HepG2 (cell line): Measurements from ENCODE around the gene SLC25A25. TPM values are rescaled to one million over a fixed set of nuclear protein-coding genes. Genes with fewer than 3 reads are reported as not detected.

Experiments
- BRF2 ChIP-seq: sonication (generic); formaldehyde crosslinking; IDR thresholded peaks from 2 replicates; pipeline ENCODE4 v1.8.1; 2022; ENCODE audit warnings: mild to moderate bottlenecking, missing genetic modification reagents
- E2F5 ChIP-seq: sonication (generic); formaldehyde crosslinking; conservative IDR thresholded peaks from 2 replicates; pipeline ENCODE4 v1.4.0; 2020; ENCODE audit warnings: missing genetic modification reagents
- EHMT2 ChIP-seq: fragments of 200-600 bp; sonication (generic); IDR thresholded peaks from 2 replicates; pipeline ENCODE4 v1.7.0; 2017; ENCODE audit warnings: antibody characterized with exemption, low read depth, low read length, borderline replicate concordance
- GTF3A ChIP-seq: sonication (generic); formaldehyde crosslinking; conservative IDR thresholded peaks from 2 replicates; pipeline ENCODE4 v1.4.0; 2020; ENCODE audit warnings: mild to moderate bottlenecking, missing genetic modification reagents
- HIC2 ChIP-seq: sonication (generic); formaldehyde crosslinking; IDR thresholded peaks from 2 replicates; pipeline ENCODE4 v1.9.0; 2022; ENCODE audit warnings: low read depth, missing genetic modification reagents
- HMG20A ChIP-seq: IDR thresholded peaks from 2 replicates; pipeline ENCODE4 v1.6.1; 2016; ENCODE audit warnings: borderline replicate concordance
- IRX3 ChIP-seq: sonication (generic); formaldehyde crosslinking; IDR thresholded peaks from 2 replicates; pipeline ENCODE4 v1.8.1; 2023; ENCODE audit warnings: mild to moderate bottlenecking, low read depth, missing genetic modification reagents, borderline replicate concordance
- MATR3 ChIP-seq: sonication (generic); formaldehyde crosslinking; IDR thresholded peaks from 2 replicates; pipeline ENCODE4 v1.4.0; 2020; ENCODE audit warnings: missing genetic modification reagents
- PHB2 ChIP-seq: fragments of 450-650 bp; IDR thresholded peaks from 2 replicates; pipeline ENCODE4 v1.6.1; 2018; ENCODE audit not compliant: partially characterized antibody
- RELA ChIP-seq: sonication (generic); formaldehyde crosslinking; IDR thresholded peaks from 2 replicates; pipeline ENCODE4 v1.4.0; 2020; ENCODE audit warnings: missing genetic modification reagents
- REPIN1 ChIP-seq: sonication (generic); formaldehyde crosslinking; IDR thresholded peaks from 2 replicates; pipeline ENCODE4 v1.8.0; 2022; ENCODE audit warnings: missing genetic modification reagents, low read depth, mild to moderate bottlenecking, borderline replicate concordance
- TBL1XR1 ChIP-seq: fragments of 150-350 bp; IDR thresholded peaks from 2 replicates; pipeline ENCODE4 v1.6.1; 2014; ENCODE audit warnings: borderline replicate concordance, low read length; ENCODE audit not compliant: partially characterized antibody
- ZGPAT ChIP-seq: IDR thresholded peaks from 2 replicates; pipeline ENCODE4 v1.6.1; 2016; ENCODE audit warnings: mild to moderate bottlenecking
- ZHX1 ChIP-seq: sonication (generic); formaldehyde crosslinking; IDR thresholded peaks from 2 replicates; pipeline ENCODE4 v1.8.1; 2022; ENCODE audit warnings: low read depth, mild to moderate bottlenecking, missing genetic modification reagents
- ZNF335 ChIP-seq: sonication (generic); formaldehyde crosslinking; IDR thresholded peaks from 2 replicates; pipeline ENCODE4 v1.4.0; 2020; ENCODE audit warnings: missing genetic modification reagents
- ZNF414 ChIP-seq: sonication (generic); formaldehyde crosslinking; IDR thresholded peaks from 2 replicates; pipeline ENCODE4 v1.5.0; 2020; ENCODE audit warnings: missing genetic modification reagents
- ZNF567 ChIP-seq: sonication (generic); formaldehyde crosslinking; IDR thresholded peaks from 2 replicates; pipeline ENCODE4 v1.8.1; 2023; ENCODE audit warnings: mild to moderate bottlenecking, missing genetic modification reagents, borderline replicate concordance
- ZNF761 ChIP-seq: sonication (generic); formaldehyde crosslinking; conservative IDR thresholded peaks from 2 replicates; pipeline ENCODE4 v1.4.0; 2020; ENCODE audit warnings: mild to moderate bottlenecking, missing genetic modification reagents
- ZNF792 ChIP-seq: IDR thresholded peaks from 2 replicates; pipeline ENCODE4 v1.6.1; 2016
- polyA plus RNA-seq, 8 experiments: library from polyadenylated mRNA; depleted of rRNA in 3 of 8; stranded (reverse) in 7 of 8; unstranded in 1 of 8; fragments of >200 nt; fragmentation: Illumina TruSeq in 4 of 8; extraction: Trizol in 4 of 8; gene quantifications; 2 replicates each; pipeline versions ENCODE4 v1.2.1 to v1.2.3, GENCODE V29; 2011 to 2016; ENCODE audit warnings: low read depth in 4 of 8, missing spikeins in 1 of 8, mixed read lengths in 1 of 8; ENCODE audit not compliant: insufficient read depth in 1 of 8
- total RNA-seq, 5 experiments: library from RNA; depleted of rRNA; stranded (reverse); fragments of >200 nt; fragmentation: Illumina TruSeq; extraction: Trizol; gene quantifications; 2 replicates each; pipeline ENCODE4 v1.2.3, GENCODE V29; 2016; ENCODE audit warnings: low read depth in 1 of 5

The SLC25A25 gene
- total and polyA plus RNA-seq, 2 of the 13 experiments (the other 11 are each of a cell fraction or from before 2014, with no cell fraction given), result 10.5 to 24.8 TPM

- no peak for TF ChIP-seq ZNF414
- 0 out of 2 replicates have a peak, but pooled peaks have one; percentile 35 for TF ChIP-seq GTF3A (CRISPR knock-in tag)
- TF ChIP-seq TBL1XR1, result peak; percentile 71
- 0 out of 2 replicates have a peak, but pooled peaks have one; percentile 19 for TF ChIP-seq ZNF335
- peak; percentile 71; the same call in 1 of the 2 replicates for TF ChIP-seq HIC2 (CRISPR knock-in tag)
- TF ChIP-seq HMG20A (CRISPR knock-in tag), result no peak
- 0 out of 2 replicates have a peak, but pooled peaks have one; percentile 78 for TF ChIP-seq ZNF567 (CRISPR knock-in tag)
- TF ChIP-seq EHMT2, result no peak
- TF ChIP-seq BRF2, result peak; percentile 10; the same call in 1 of the 2 replicates
- no peak for TF ChIP-seq PHB2
- no peak for TF ChIP-seq MATR3
- 0 out of 2 replicates have a peak, but pooled peaks have one; percentile 42 for TF ChIP-seq ZHX1 (CRISPR knock-in tag)
- peak; percentile 24; the same call in 1 of the 2 replicates for TF ChIP-seq ZGPAT (CRISPR knock-in tag)
- TF ChIP-seq IRX3 (CRISPR knock-in tag), result no peak
- TF ChIP-seq ZNF761 (CRISPR knock-in tag), result 0 out of 2 replicates have a peak, but pooled peaks have one; percentile 33
- TF ChIP-seq E2F5 (CRISPR knock-in tag), result peak; percentile 65; the same call in 1 of the 2 replicates
- peak; percentile 77; the same call in 1 of the 2 replicates for TF ChIP-seq ZNF792
- peak; percentile 88; the same call in 1 of the 2 replicates for TF ChIP-seq REPIN1 (CRISPR knock-in tag)
- TF ChIP-seq RELA, result no peak
Observed at GRCh38 chr9:128117613-128118471, 49.8 kb downstream of the SLC25A25 start (continued).
